Activated naive CD8-positive, alpha-beta T cell treated with anti-CD3 and anti-CD28 coated beads, Interleukin-2, amount 50 U/mL, for 24 hours (primary cell): ENCODE data around the gene PPP1R36.

Experiments
- ATAC-seq: fragments of 150-1000 bp; cut with Tn5 transposase; one replicate; pipeline ENCODE4 v1.10.0; 2021
- DNase-seq: peaks from one replicate; pipeline ENCODE4 v3.0.0; 2021
- H3K27ac Mint-ChIP-seq: one replicate; pipeline ENCODE4 v1.8.0; 2021; ENCODE audit warnings: mild to moderate bottlenecking, mixed read lengths
- H3K27me3 Mint-ChIP-seq: one replicate; pipeline ENCODE4 v1.8.0; 2021; ENCODE audit warnings: mixed read lengths
- H3K36me3 Mint-ChIP-seq: one replicate; pipeline ENCODE4 v1.8.0; 2021; ENCODE audit warnings: low read depth, mixed read lengths
- H3K4me1 Mint-ChIP-seq: one replicate; pipeline ENCODE4 v1.8.0; 2021; ENCODE audit warnings: mixed read lengths
- H3K4me3 Mint-ChIP-seq: one replicate; pipeline ENCODE4 v1.8.0; 2021; ENCODE audit warnings: mild to moderate bottlenecking, moderate library complexity, mixed read lengths
- H3K9me3 Mint-ChIP-seq: one replicate; pipeline ENCODE4 v1.8.0; 2021; ENCODE audit warnings: mixed read lengths

PPP1R36 gene, protein sequence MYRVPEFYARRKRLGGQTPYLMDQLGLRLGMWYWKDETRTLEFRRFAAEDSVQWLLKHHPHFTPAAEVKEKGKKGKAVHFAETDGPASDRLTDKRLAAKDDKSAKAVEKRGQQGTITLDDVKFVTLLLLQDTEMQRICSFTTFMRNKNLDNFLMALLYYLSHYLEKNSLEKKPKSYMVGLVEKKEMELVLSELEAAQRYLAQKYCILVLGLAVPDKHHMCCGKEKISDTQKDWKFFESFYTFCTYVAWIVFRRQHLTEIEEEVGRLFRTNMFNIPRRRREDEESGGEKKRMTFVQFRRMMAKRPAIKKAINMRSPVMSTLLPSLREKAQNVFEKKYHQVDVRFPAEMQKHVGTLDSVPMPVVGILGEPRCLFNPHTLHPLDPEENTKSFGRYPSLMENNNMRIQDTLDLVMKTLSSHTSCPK

GRCh38 chr14:64549791-64550620 is at the start of gene PPP1R36:
Gene PPP1R36 (plus strand): TSS chr14:64549961. CDS start chr14:64549998, 37 bp downstream.
- H3K36me3 Mint-ChIP-seq: no peaks in the 10 kb centered on the region
- peak within 1 kb of the TSS; percentile 49 for H3K4me3 Mint-ChIP-seq
- peaks cover 11% of the 10 kb centered on the region for H3K4me1 Mint-ChIP-seq
- H3K27me3 Mint-ChIP-seq: peaks cover 20% of the 10 kb centered on the region
- DNase-seq (peak; percentile 56), ATAC-seq (peak; percentile 93)
- no peak within 1 kb of the TSS for H3K27ac Mint-ChIP-seq
- H3K9me3 Mint-ChIP-seq: no peaks in the 10 kb centered on the region

- H3K4me3 Mint-ChIP-seq: peak overlapping the region; percentile 95
- no peaks in the 10 kb centered on the region for H3K27me3 Mint-ChIP-seq
- H3K4me1 Mint-ChIP-seq: peaks cover 55% of the 10 kb centered on the region
- H3K27ac Mint-ChIP-seq: peak overlapping the region; percentile 95
- peaks cover 24% of the 10 kb centered on the region for H3K36me3 Mint-ChIP-seq
- H3K9me3 Mint-ChIP-seq: no peaks in the 10 kb centered on the region
- DNase-seq: no peak
- ATAC-seq: no peak
Observed at GRCh38 chr14:64500088-64500487, 49.7 kb upstream of the PPP1R36 start.

GRCh38 chr14:64501411-64502171 is 48.2 kb upstream of the PPP1R36 start:
- Mint-ChIP-seq H3K4me1 (peaks cover 60% of the 10 kb centered on the region), H3K9me3 (no peaks in the 10 kb centered on the region), H3K27ac (peak overlapping the region; percentile 95), H3K36me3 (peaks cover 36% of the 10 kb centered on the region), H3K27me3 (no peaks in the 10 kb centered on the region), H3K4me3 (peak overlapping the region; percentile 95)
- DNase-seq: peak; percentile 11
- no peak for ATAC-seq

DNA sequence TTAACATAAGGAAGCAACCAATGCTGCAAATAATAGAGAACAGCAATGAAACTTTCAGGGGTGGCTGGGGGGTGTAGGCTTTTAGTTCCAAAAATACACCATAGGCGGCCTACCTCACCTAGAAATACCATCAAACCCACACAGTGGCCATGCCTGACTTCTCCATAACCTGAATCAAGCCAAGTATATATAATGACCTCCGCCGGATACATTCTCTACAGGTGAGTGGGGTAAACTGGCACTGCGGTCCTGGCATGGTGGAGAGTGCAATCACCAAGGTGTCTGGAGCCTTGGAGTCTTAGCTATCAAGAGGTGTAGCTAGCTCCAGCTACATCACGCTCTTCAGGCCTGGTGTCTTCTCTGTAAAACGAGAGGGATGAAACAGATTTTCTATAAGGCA is 47.3 kb upstream of the PPP1R36 start:
- Mint-ChIP-seq H3K9me3 (no peaks in the 10 kb centered on the region), H3K36me3 (peaks cover 42% of the 10 kb centered on the region), H3K27me3 (no peaks in the 10 kb centered on the region), H3K4me3 (peak overlapping the region; percentile 95), H3K4me1 (peaks cover 62% of the 10 kb centered on the region), H3K27ac (peak overlapping the region; percentile 95)
- ATAC-seq (no peak), DNase-seq (peak; percentile 10)

- Mint-ChIP-seq H3K9me3 (no peaks in the 10 kb centered on the region), H3K27me3 (no peaks in the 10 kb centered on the region), H3K27ac (peak overlapping the region; percentile 95), H3K4me3 (peak overlapping the region; percentile 95), H3K36me3 (peaks cover 39% of the 10 kb centered on the region), H3K4me1 (peaks cover 62% of the 10 kb centered on the region)
- DNase-seq (peak; percentile 18), ATAC-seq (no peak)
Observed at GRCh38 chr14:64502887-64503433, 46.8 kb upstream of the PPP1R36 start.

GRCh38 chr14:64503434-64504309 is 46.1 kb upstream of the PPP1R36 start, which contains the start of gene ZBTB25:
Gene ZBTB25 (minus strand): TSS chr14:64503838. CDS start chr14:64490533, 13,305 bp downstream.
- Mint-ChIP-seq H3K4me1 (peaks cover 67% of the 10 kb centered on the region), H3K27ac (peak within 1 kb of the TSS; percentile 99), H3K4me3 (peak within 1 kb of the TSS; percentile 95), H3K27me3 (no peaks in the 10 kb centered on the region), H3K9me3 (no peaks in the 10 kb centered on the region), H3K36me3 (peaks cover 38% of the 10 kb centered on the region)
- DNase-seq (peak; percentile 94), ATAC-seq (peak; percentile 65)

DNA sequence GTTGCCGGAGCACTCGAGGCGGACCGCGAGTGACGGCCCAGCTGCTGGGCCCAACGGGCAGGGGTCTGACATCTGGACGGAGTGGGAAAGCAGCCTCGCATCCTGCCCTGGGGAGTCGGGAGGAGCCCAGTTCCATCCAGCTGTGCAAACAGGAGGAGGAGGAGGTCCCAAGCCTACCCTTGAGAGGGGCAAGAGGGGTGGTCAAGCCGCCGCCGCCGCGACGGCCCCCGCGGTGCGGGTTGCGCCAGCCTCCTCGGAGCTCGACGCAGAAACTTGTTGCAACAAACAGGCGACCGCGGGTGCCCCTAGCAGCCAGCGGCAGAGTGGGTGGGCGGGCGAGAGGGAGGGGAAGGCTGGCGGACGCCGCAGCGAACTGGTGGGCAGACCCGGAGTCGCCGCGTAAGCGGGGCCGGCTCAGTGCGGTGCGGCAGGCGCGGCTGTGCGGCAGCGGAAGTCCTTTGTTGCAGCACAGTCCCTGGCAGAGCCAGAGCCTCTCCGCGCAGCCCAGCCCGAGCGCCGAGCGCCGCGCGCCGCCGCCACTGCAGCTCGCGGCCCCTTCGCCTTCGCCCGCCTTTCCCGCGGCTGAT is 45.4 kb upstream of the PPP1R36 start, which contains the start of gene ZBTB1:
TSS of gene ZBTB1 (plus strand) at position 461 of the 587 bp plus-strand sequence. CDS start 16,735 bp downstream, outside the sequence.
- Mint-ChIP-seq H3K4me1 (peaks cover 69% of the 10 kb centered on the region), H3K27ac (peak within 1 kb of the TSS; percentile 99), H3K4me3 (peak within 1 kb of the TSS; percentile 93), H3K27me3 (no peaks in the 10 kb centered on the region), H3K9me3 (no peaks in the 10 kb centered on the region), H3K36me3 (peaks cover 35% of the 10 kb centered on the region)
- DNase-seq: peak; percentile 88
- peak; percentile 59 for ATAC-seq

DNA sequence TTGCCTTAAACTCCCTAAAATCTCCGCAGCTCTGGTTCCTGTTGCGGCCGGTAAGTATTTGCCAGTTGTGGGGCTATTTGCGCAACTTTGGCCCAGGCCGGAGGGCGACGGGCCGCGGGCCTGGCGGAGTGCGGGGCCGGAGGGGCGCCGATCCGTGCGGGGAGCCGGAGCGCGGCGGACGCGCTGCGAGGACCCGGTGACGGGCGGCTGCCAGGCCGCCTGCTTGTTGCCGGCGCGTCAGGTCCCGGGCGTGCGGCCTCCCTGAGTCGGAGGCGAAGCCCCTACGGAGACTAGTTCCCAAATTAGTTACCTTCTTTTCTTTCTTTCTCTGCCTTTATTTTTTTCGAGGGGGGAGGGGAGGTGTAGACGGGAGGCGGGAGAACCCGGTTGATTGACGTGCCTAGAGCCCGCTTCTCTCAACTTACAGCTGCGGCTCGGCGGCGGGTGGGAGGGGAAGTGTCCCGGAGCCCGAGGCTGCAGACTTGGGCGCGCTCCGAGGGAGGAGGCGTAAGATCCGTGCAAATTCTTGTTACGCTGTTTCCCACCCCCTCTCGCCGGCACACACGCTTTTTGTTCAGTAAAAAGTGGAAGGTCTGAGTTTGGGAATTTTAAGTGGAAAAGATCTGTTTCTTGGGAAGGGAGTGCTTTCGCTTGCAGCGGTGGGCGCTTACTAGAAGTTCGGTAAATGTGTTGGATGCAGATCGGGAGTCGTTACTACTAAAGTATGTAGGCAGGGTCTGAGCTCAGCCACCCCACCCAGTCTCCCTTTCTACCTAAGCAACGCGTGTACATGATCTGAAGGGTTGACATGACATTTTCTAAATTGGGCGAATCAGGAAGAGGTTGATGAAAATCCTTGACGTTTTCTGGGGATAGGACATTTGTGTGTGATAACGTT is 44.6 kb upstream of the PPP1R36 start:
- peaks cover 69% of the 10 kb centered on the region for H3K4me1 Mint-ChIP-seq
- H3K27me3 Mint-ChIP-seq: no peaks in the 10 kb centered on the region
- peaks cover 29% of the 10 kb centered on the region for H3K36me3 Mint-ChIP-seq
- ATAC-seq (peak; percentile 36), DNase-seq (peak; percentile 85)
- peak overlapping the region; percentile 99 for H3K27ac Mint-ChIP-seq
- no peaks in the 10 kb centered on the region for H3K9me3 Mint-ChIP-seq
- peak overlapping the region; percentile 93 for H3K4me3 Mint-ChIP-seq

- Mint-ChIP-seq H3K9me3 (no peaks in the 10 kb centered on the region), H3K36me3 (peaks cover 28% of the 10 kb centered on the region), H3K27me3 (no peaks in the 10 kb centered on the region), H3K4me3 (peak overlapping the region; percentile 93), H3K27ac (peak overlapping the region; percentile 97), H3K4me1 (peaks cover 69% of the 10 kb centered on the region)
- DNase-seq: no peak
- ATAC-seq: no peak
Observed at GRCh38 chr14:64506721-64507120, 43.0 kb upstream of the PPP1R36 start.

DNA sequence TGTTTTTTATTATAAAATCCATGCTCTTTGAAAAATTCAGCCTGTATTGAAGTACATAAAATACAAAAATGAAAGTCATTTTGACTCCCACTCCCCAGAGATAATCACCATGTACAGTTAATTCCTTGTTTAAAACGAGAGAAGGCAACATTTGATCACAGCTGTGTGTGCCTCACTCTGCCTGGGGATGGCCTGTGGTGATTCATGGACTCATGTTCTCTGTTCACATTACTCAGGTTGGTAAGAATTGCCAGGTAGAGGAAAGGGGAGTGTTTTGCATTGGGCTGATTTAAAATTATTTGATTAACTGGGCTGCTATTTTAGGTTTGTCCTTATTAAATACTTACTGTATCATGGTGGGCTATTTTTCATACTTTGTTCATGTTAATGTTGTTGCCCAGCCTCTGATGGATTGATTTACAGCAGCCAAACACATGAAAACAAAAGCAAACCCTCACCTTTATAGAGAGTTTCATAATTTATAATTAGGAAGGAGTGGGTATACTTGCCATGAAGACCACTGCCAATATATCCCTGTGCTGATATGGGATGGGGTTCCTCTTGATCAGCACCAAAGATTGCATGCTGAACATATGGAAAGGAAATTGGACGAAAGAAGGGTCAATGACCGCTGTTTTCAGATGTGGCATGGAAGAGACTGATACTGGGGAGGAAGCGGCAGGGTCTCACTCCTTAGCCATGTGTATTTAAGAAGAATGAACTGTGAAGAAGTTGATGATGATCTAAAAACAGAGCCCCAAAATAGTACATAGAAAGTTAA is 42.2 kb upstream of the PPP1R36 start:
- H3K4me1 Mint-ChIP-seq: peaks cover 66% of the 10 kb centered on the region
- H3K4me3 Mint-ChIP-seq: peak overlapping the region; percentile 93
- DNase-seq (peak; percentile 30), ATAC-seq (no peak)
- H3K27me3 Mint-ChIP-seq: no peaks in the 10 kb centered on the region
- peak overlapping the region; percentile 97 for H3K27ac Mint-ChIP-seq
- no peaks in the 10 kb centered on the region for H3K9me3 Mint-ChIP-seq
- H3K36me3 Mint-ChIP-seq: peaks cover 26% of the 10 kb centered on the region

DNA sequence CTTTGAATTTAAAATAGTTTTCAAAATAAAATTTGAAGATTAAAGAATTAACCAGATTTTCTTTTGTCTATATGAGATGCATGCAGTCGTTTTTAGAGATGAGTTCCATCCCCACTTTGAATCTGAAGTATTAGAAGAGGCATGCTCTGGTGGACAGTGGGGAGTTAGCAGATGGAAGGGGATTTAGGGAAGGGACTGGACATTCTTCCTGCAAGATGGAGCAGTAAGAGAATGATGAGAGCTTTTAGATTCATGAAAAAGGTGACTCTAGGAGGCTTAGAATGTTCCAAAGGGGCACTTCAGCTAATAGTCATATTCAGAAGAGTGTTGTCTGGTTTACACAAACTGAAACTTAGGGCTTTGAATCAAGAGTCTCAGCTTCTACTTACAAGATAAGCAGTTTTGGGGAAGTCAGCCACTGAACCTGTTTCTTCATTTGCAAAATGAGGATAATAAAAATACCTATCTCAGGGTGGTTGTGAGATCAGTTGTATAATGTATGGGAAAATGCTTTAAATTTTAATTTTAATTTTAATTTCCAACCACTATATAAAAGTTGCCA is 41.5 kb upstream of the PPP1R36 start:
- no peaks in the 10 kb centered on the region for H3K9me3 Mint-ChIP-seq
- no peaks in the 10 kb centered on the region for H3K27me3 Mint-ChIP-seq
- peak overlapping the region; percentile 93 for H3K4me3 Mint-ChIP-seq
- DNase-seq (no peak), ATAC-seq (no peak)
- peaks cover 22% of the 10 kb centered on the region for H3K36me3 Mint-ChIP-seq
- peak overlapping the region; percentile 97 for H3K27ac Mint-ChIP-seq
- H3K4me1 Mint-ChIP-seq: peaks cover 71% of the 10 kb centered on the region
